Measurements from ENCODE around the gene SVBP. TPM values are rescaled to one million over a fixed set of nuclear protein-coding genes. Genes with fewer than 3 reads are reported as not detected.

The SVBP gene
- total RNA-seq, 1 donor from 2014 or later = 48.1 TPM

- peaks cover 6% of the 10 kb centered on the region for H3K9me3 Mint-ChIP-seq
- no peak overlapping the region for H3K4me3 Mint-ChIP-seq
- peaks cover 2% of the 10 kb centered on the region for H3K4me1 Mint-ChIP-seq
- peaks cover 25% of the 10 kb centered on the region for H3K36me3 Mint-ChIP-seq
- H3K27ac Mint-ChIP-seq = no peak overlapping the region
- no peak for DNase-seq (ENCODE audit: low spot score in 2 of 2, unreplicated experiment in 2 of 2)
- TF ChIP-seq CTCF (IDR thresholded peaks at IDR 0.05; ENCODE audit: unreplicated experiment) = no peak
- no peaks in the 10 kb centered on the region for H3K27me3 Mint-ChIP-seq (ENCODE audit: low read depth)
These were observed 10.6 kb downstream of the SVBP start for GRCh38 chr1:42806593-42806992.

GRCh38 chr1:42806171-42806570 is 11.0 kb downstream of the SVBP start:
- DNase-seq (ENCODE audit: low spot score in 2 of 2, unreplicated experiment in 2 of 2) = no peak
- Mint-ChIP-seq H3K36me3 (peaks cover 22% of the 10 kb centered on the region), H3K27ac (no peak overlapping the region), H3K4me3 (no peak overlapping the region), H3K4me1 (no peaks in the 10 kb centered on the region), H3K9me3 (peaks cover 6% of the 10 kb centered on the region), H3K27me3 (ENCODE audit: low read depth) (no peaks in the 10 kb centered on the region)
- TF ChIP-seq CTCF (IDR thresholded peaks at IDR 0.05; ENCODE audit: unreplicated experiment) = no peak

- peaks cover 6% of the 10 kb centered on the region for H3K9me3 Mint-ChIP-seq
- no peak for TF ChIP-seq CTCF (IDR thresholded peaks at IDR 0.05; ENCODE audit: unreplicated experiment)
- no peak overlapping the region for H3K4me3 Mint-ChIP-seq
- H3K36me3 Mint-ChIP-seq = peaks cover 18% of the 10 kb centered on the region
- no peak overlapping the region for H3K27ac Mint-ChIP-seq
- no peak for DNase-seq (ENCODE audit: low spot score in 2 of 2, unreplicated experiment in 2 of 2)
- no peaks in the 10 kb centered on the region for H3K27me3 Mint-ChIP-seq (ENCODE audit: low read depth)
- no peaks in the 10 kb centered on the region for H3K4me1 Mint-ChIP-seq
These were observed 15.2 kb downstream of the SVBP start for GRCh38 chr1:42801832-42802473.

- no peak for TF ChIP-seq CTCF (IDR thresholded peaks at IDR 0.05; ENCODE audit: unreplicated experiment)
- Mint-ChIP-seq H3K36me3 (no peaks in the 10 kb centered on the region), H3K9me3 (no peaks in the 10 kb centered on the region), H3K4me1 (no peaks in the 10 kb centered on the region), H3K27ac (no peak overlapping the region), H3K27me3 (ENCODE audit: low read depth) (no peaks in the 10 kb centered on the region), H3K4me3 (no peak overlapping the region)
- no peak for DNase-seq (ENCODE audit: low spot score in 2 of 2, unreplicated experiment in 2 of 2)
These were observed 19.2 kb downstream of the SVBP start for GRCh38 chr1:42797979-42798378.

- TF ChIP-seq CTCF (IDR thresholded peaks at IDR 0.05; ENCODE audit: unreplicated experiment) = no peak
- Mint-ChIP-seq H3K4me3 (no peak overlapping the region), H3K9me3 (no peaks in the 10 kb centered on the region), H3K27ac (no peak overlapping the region), H3K27me3 (ENCODE audit: low read depth) (no peaks in the 10 kb centered on the region), H3K4me1 (no peaks in the 10 kb centered on the region), H3K36me3 (no peaks in the 10 kb centered on the region)
- DNase-seq (ENCODE audit: low spot score in 2 of 2, unreplicated experiment in 2 of 2) = no peak
These were observed 19.8 kb downstream of the SVBP start for GRCh38 chr1:42797414-42797813.

GRCh38 chr1:42793824-42794223 is 23.4 kb downstream of the SVBP start:
- Mint-ChIP-seq H3K36me3 (no peaks in the 10 kb centered on the region), H3K4me1 (no peaks in the 10 kb centered on the region), H3K27ac (no peak overlapping the region), H3K9me3 (no peaks in the 10 kb centered on the region), H3K27me3 (ENCODE audit: low read depth) (no peaks in the 10 kb centered on the region), H3K4me3 (no peak overlapping the region)
- TF ChIP-seq CTCF (IDR thresholded peaks at IDR 0.05; ENCODE audit: unreplicated experiment) = no peak
- no peak for DNase-seq (ENCODE audit: low spot score in 2 of 2, unreplicated experiment in 2 of 2)
